ENCODE results near the gene FBXO3. TPM values are rescaled to one million over a fixed set of nuclear protein-coding genes. Genes with fewer than 3 reads are reported as not detected.
"Not testable (repeated sequence)": the region's sequence is repeated elsewhere in the genome, so short reads cannot be mapped to it uniquely, and the experiment has no call there.

The FBXO3 gene
- polyA plus RNA-seq, 4 donors = 46.6 to 66.8 (median 56.4) TPM

DNA sequence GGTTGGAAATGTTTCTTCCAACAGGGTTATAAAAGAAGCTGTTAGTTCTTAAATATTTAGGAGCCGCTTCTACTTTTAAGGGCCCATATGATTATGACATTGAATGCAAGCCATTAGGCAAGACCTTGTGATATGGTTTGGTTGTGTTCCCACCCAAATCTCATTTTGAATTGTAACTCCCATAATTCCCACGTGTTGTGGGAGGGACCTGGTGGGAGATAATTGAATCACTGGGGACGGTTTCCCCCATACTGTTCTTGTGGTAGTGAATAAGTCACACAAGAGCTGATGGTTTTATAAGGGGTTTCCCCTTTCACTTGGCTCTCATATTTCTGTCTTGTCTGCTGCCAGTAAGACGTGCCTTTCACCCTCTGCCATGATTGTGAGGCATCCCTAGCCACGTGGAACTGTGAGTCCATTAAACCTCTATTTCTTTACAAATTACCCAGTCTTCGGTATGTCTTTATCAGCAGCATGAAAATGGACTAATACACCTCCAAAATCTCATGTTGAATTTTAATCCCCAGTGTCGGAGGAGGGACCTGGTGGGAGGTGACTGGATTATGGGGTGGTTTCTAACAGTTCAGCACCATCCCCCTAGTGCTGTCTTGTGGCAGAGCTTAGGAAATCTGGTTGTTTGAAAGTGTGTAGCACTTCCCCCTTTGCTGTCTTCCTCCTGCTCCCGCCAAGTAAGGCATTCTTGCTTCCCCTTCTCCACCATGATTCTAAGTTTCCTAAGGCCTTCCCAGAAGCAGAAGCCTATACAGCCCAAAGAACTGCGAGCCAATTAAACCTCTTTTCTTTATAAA, 42.4 kb downstream of the FBXO3 start:
- no peak for DNase-seq (ENCODE audit: low read depth in 4 of 4, low spot score in 3 of 4)

DNA sequence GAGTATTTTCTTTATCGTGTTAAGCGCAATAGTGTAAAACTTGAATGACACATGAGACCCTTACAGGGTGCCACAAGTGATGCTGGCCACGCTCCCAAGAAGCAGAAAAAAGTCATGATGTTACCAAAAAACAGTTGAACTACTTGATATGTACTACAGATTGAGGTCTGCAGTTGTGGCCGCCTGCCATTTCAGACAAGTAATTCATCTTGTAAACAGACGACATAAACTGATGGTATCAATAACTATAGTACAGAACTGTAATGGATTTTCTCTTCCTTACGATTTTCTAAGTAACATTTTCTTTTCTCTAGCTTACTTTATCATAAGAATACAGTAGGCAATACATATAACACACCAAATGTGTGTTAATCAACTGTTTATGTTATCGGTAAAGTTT, 43.6 kb downstream of the FBXO3 start:
- DNase-seq (ENCODE audit: low read depth in 4 of 4, low spot score in 3 of 4) = no peak

DNA sequence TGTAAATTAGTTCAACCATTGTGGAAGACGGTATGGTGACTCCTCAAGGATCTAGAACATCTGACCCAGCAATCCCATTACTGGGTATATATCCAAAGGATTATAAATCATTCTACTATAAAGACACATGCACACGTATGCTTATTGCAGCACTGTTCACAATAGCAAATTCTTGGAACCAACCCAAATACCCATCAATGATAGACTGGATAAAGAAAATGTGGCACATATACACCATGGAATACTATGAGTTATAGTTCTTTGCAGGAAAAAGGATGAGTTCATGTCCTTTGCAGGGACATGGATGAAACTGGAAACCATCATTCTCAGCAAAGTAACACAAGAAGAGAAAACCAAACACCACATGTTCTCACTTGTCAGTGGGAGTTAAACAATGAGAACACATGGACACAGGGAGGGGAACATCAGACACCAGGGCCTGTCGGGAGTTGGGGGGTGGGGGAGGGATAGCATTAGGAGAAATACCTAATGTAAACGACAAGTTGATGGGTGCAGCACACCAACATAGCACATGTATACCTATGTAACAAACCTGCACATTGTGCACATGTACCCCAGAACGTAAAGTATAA, 45.2 kb downstream of the FBXO3 start:
- not testable (repeated sequence) for DNase-seq (ENCODE audit: low read depth in 4 of 4, low spot score in 3 of 4)

DNA sequence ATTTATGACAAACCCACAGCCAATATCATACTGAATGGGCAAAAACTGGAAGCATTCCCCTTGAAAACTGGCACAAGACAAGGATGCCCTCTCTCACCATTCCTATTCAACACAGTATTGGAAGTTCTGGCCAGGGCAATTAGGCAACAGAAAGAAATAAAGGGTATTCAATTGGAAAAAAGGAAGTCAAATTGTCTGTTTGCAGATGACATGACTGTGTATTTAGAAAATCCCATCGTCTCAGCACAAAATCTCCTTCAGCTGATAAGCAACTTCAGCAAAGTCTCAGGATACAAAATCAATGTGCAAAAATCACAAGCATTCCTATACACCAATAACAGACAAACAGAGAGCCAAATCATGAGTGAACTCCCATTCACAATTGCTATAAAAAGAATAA, 46.8 kb downstream of the FBXO3 start:
- not testable (repeated sequence) for DNase-seq (ENCODE audit: low read depth in 4 of 4, low spot score in 3 of 4)

DNA sequence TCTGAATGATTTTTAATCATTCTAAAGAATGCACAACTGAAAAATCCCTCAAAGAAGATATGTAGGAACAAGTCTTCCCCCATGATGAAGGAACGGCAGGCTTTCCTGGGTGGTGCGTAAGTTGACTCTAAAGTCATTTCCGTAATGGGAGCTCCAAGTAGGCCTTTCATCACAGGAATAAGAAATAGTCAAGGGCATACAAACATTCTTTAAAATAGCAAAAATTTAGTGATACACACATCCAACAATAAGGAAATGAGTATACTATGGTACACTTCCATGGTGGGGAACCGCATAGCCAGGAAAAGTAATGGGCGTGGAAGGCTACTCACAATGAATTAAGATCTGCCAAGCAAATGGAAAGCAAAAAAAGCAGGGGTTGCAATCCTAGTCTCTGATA, 48.8 kb downstream of the FBXO3 start:
- DNase-seq (ENCODE audit: low read depth in 4 of 4, low spot score in 3 of 4) = no peak

DNA sequence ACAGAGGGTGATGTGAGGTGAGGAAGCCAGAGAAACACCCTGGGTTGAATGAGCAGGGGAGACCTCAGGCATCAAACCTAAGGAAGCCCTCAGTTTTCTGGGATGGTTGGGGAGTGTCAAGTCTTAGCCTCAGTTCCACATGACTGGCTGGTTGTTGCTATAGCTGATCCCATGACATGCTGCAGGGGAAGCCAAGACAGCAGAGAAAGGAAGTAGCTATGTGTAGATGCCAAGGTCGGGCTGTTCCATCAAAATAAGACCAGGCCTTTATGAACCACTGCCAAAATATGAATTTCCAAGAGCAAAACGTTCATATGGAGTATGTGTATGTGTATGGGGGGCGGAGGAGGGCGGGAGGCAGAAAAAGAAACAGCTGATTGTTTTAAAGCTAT, 49.7 kb downstream of the FBXO3 start:
- DNase-seq (ENCODE audit: low read depth in 4 of 4, low spot score in 3 of 4) = no peak

DNA sequence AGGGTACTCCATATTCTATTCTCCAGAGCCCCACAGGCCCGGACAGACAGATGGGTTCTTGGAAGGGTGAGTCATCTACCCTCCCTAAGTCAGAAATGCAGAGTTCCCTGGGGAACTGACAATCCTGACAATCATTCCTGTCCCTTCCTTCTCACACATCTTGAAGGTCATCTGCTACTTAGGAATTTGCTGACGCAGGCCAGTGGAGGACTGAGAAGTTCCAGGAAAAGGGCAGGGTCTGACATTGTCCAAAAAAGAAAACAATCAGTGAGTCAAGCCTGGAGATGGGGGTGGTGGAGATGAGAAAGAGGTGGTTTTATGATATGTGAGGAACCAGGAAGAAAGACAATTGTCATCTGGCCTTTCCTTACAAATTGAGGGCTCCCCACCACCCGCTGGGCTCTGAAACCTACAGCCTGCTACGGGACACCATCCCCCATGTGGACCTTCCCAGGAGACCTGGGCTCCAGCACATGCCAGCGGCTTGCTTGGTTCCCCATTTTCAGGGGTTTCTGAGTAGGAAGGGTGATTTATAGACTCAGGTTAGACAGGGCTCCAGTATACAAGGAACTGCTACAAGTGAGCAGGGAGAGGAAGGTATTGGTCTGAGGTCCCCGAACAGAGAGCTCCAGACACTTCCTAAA, 51.0 kb downstream of the FBXO3 start:
- DNase-seq (ENCODE audit: low read depth in 4 of 4, low spot score in 3 of 4) = no peak

DNA sequence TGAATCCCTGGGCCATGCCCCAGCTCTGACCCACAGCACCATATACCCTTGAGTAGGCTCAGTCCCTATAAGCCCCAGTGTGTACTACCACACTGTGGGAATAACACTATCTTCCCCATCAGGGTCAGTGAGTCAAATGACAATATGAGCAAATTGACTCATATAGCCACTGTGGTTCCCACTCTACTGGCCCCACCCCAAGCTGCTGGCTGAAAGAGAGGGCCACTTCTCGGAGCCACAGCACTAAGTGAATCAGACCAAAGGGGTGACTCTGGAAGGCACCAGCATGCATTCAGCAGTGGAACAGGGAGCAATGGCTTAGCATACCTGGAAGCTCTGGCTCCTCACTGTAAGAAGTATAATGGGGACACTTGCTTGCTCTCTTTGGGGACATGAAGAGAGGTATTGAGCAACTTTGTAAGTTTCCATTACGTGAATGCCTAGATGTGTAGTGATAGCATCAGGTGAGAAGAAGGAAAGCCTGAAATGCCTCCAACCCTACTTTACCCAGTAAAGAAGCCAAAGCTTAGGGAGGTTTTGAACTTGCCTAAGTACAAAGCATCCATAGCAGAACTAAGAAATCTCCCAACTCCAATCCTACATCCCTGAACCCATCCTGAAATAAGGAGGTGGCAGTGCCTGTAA, 51.6 kb downstream of the FBXO3 start:
- DNase-seq (ENCODE audit: low read depth in 4 of 4, low spot score in 3 of 4) = no peak

DNA sequence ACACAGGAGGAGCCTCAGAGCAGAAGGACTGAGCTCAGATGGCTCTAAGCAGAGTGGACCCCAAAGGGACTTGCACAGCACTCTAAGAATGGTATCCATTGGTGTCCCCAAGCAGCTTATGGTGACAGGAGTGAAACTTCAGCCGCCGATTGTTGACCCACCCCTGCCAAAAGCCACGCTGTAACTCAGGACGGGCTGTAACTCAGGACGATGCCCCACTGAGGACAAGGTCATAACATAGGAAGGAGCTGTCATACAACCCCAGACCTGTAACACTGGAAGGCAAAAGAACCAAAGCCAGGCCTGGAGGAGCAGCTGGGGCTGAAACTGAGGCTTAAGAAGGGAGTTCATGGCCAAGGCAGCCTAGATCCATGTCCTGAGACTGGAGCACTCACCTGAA, 52.3 kb downstream of the FBXO3 start:
- no peak for DNase-seq (ENCODE audit: low read depth in 4 of 4, low spot score in 3 of 4)

DNA sequence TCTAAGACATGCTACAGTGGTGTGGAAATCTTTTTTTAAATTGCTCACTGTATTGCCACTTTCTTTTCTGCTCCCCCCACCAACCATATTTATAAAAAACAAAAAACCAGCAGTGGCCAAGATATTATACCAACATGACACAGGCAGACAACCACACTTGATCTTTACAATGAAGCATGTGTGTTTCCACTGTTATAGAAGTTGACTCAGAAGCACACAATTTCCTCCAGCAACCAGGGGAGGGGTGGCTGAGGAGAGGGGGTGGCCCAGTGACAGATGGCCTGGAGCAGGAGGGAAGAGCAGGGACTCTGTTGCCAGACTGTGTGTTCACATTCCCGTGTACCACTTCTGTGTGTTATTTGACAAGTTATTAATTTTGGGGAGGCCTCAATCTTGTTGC, 52.9 kb downstream of the FBXO3 start:
- no peak for DNase-seq (ENCODE audit: low read depth in 4 of 4, low spot score in 3 of 4)

DNA sequence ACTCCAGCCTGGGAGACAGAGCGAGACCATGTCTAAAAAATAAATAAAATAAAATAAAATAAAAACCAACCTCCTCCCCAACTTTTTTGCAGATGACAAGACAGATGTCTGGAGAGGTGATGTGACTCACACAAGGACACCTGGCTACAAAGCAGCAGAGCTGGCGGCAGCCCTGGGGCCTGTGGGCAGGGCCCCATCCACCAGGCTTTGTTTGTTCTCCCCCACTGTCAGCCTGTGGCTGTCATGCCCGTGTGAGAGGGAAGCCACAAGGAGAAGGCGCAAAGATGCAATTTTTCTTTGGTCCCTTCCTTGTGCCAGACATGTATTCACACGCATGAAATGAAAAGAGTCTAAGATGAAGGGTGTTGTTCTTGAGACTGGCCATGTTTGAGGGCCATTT, 54.7 kb downstream of the FBXO3 start:
- DNase-seq (ENCODE audit: low read depth in 4 of 4, low spot score in 3 of 4) = no peak

DNA sequence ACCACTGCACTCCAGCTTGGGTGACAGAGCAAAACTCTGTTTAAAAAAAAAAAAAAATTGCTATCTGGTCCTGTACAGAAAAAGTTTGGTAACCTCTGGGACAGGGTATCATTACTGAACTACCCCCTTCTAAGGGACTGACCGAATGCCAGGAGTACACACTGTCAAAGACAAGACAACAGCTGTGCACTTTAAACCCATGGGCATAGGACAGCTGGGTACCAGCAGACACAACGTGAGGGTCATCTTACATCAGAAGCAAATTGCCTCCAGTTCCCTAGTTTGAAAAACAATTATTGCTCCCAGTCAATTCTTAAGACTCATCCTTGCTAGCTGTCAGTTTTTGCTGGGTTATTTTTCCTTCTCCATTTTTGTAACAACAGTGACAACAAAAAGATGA, 55.9 kb downstream of the FBXO3 start:
- no peak for DNase-seq (ENCODE audit: low read depth in 4 of 4, low spot score in 3 of 4)

DNA sequence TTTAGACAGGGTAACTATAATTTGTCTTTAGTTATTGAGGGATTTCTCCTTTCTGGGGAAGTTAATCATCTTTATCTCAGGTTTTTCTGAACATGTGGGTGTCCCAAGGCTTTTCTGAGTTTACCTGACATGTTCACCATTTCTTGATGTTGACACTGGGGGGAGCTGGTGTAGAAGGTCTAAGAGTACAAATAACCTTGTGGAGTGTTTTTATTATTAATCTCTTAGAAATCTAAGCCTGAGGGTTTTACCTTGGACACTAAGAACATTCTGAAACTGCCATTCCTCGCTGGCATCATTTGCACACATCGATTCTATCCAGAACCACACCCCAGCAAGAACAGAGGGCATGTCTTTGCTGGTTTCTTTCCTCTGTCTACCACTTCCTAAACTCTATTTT, 58.1 kb downstream of the FBXO3 start:
- DNase-seq (ENCODE audit: low read depth in 4 of 4, low spot score in 3 of 4) = no peak

DNA sequence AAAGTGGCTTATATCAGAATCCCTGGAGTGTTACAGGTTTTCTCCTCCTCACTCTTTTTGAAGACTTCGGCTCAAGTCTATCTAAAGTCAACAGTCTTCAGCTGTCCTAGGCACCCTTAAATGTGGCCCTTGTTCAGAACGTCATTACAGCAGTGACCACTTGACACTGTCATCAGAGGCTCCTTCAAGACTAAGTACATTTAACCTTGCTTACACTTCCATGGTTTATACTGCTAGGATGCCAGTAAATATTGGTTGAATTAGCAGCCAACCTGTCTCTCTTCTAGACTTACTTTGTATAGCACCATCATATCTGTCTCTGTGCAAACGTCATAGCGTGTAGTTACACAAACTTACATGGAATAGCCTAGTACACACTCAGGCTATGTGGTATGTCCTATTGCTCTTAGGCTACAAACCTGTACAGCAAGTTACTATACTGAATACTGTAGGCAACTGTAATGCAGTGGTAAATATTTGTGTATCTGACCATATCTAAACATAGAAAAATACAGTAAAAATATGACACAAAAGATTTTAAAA, 60.4 kb downstream of the FBXO3 start:
- no peak for DNase-seq (ENCODE audit: low read depth in 4 of 4, low spot score in 3 of 4)

DNA sequence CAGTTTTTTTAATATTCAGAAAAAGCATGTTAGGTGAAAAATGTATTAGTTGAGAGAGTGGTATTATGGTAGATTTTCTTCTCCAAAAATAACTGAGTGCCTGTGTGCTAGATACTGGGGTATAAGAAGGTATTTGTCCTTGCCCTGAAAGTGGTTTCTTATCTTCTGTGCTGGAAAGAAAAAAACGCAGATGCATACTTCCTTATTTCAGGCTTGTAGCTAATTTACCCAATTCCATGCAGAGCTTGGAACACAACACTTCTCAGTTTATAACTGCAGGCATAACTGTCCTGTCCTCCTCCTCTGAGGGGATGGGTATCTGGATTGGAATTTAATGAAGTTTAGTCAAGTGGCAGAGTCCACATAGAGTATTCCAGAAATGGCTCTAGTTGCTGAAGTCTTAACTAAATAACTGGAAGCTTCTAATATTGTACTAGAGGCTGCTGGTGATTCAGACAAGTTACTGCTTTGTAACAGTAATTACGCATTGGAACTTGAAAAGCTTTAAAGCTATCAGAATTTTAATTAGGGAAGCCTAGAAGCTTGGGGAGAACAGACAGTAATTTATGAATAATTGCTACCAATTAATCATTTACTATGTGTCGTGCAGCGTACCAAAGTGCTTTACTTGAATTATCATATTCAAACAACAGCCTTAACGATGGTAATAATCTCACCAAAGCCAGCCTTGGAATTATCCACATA, 61.0 kb downstream of the FBXO3 start:
- DNase-seq (ENCODE audit: low read depth in 4 of 4, low spot score in 3 of 4) = no peak

DNA sequence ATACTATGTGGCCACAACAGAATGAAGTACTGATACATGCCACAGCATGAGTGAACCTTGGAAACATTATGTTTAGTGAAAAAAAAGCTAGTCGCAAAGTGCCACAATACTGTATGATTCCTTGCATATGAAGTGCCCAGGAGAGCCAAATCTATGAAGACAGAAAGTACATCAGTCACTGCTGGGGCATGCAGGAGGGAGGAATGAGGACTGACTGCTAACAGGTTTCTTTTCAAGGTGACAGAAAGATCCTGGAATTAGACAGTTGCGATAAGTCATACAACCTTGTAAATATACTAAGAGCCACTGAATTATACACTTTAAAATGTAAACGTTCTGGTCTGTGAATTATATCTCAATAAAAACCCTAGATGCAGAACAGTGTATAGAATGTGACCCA, 61.9 kb downstream of the FBXO3 start:
- DNase-seq (ENCODE audit: low read depth in 4 of 4, low spot score in 3 of 4) = no peak

DNA sequence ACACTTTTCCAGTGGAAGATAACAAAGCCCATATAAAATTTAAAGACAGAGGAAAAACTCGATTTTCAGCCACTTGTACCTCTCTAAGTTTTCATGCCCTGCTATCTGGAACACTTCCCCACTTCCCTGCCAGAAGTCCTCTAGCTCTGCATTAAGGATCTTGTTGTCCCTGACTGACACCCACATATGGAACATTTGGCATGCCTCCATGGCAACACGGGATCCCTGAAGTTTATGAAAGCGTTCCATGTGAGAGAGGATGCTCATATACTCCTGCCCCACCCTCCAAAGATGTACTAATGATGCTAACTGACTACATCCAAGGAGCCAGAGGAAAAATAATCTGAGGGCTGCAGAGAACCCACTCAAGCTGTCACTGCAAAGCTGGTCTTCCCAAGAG, 64.9 kb downstream of the FBXO3 start:
- no peak for DNase-seq (ENCODE audit: low read depth in 4 of 4, low spot score in 3 of 4)

DNA sequence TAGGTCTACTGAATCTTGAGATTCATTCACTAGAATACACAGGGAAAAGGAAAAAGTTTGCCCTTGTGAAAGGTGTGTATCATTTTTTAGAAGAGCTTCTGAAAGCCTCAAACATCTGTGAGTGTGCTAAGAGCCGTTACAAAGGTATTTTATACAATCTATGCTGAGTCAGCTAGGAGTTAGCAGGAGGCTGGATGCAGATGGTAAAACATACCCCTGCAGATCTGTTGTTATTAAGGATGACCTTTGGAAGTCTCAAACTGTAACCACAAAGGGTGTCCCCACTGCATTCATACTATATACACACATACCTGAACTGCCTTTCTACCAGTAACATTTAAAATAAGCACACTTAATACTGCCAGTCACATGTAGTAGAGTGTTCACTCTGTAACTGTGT, 65.3 kb downstream of the FBXO3 start:
- DNase-seq (ENCODE audit: low read depth in 4 of 4, low spot score in 3 of 4) = no peak

DNA sequence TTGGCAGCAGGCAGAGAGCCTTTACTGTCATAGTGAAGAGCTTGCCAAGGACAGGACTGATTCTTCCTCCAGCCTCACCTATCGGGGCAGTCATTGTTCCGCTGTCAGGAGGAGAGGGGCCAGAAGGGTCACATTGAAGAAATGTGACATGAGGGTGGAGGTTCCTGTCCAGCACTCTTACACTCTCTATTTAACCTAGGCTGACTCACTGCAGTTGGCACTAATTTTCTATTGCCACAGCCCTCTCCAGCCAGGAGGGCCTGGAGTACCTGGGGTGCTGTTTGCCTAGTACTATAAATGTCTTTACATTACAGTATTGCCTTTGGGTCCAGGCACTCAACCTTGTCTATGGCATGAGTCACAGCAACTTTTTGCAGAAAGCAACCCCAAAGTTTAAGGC, 66.5 kb downstream of the FBXO3 start:
- DNase-seq (ENCODE audit: low read depth in 4 of 4, low spot score in 3 of 4) = not testable (repeated sequence)

DNA sequence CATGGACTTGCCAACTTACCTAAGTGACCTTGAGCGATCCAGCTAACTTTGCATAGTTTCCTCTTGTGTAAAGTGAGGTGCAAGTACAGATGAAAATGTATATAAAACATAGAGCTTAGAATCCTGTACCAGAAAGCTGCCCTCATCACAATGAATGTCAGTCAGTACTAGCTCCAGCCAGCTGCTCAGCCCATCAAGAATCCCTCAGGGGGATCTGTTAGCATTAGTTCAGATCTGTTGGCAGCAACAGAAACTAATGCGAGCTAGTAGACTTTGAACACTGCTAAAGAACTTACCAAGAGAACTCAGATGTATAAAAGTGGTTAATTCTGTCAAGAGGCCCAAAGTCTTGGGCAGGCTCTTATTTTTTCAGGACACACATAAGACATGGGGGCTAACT, 67.4 kb downstream of the FBXO3 start:
- no peak for DNase-seq (ENCODE audit: low read depth in 4 of 4, low spot score in 3 of 4)

DNA sequence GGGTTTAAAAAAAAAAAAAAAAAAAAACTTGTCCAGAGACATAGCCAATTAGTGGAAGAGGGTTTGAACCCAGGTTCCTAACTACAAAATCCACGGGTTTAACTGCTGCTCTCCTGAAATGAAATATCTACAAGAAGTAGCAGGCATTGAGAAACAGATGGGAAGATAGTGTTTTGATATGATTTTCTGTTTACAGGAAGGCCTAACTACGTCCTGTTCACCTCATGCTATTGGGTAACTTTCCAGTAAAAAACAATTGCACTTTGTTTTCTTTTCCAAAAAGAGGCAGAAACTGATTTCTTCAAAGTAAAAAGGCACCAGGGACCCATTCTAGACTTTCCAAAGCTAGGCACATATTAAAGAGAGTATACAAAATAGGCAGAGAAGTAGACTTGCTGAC, 67.8 kb downstream of the FBXO3 start:
- DNase-seq (ENCODE audit: low read depth in 4 of 4, low spot score in 3 of 4) = no peak
